SK-N-SH treated with all-trans-retinoic acid at 6 μM for 48 hours (cell line): ENCODE results near the gene BEND6.

Source experiments
- ATAC-seq: fragments of 200-7000 bp; cut with Tn5 transposase; 3 replicates; pipeline ENCODE4 v1.9.1; 2020; ENCODE audit warnings: mild to moderate bottlenecking, moderate library complexity
- ARNTL ChIP-seq: fragments of 450-650 bp; formaldehyde crosslinking; IDR thresholded peaks from 2 replicates; pipeline ENCODE4 v1.5.0; 2020; ENCODE audit warnings: low read depth, mild to moderate bottlenecking, moderate library complexity, borderline replicate concordance
- BACH2 ChIP-seq: fragments of 250-450 bp; sonication (Bioruptor Pico); IDR thresholded peaks from 2 replicates; pipeline ENCODE4 v1.9.0; 2021; ENCODE audit warnings: mild to moderate bottlenecking, borderline replicate concordance
- CSDC2 ChIP-seq: fragments of 250-450 bp; sonication (Bioruptor Pico); IDR thresholded peaks from 2 replicates; pipeline ENCODE4 v1.5.0; 2020; ENCODE audit warnings: mild to moderate bottlenecking, moderate library complexity
- CSRNP3 ChIP-seq: fragments of 250-450 bp; sonication (Bioruptor Pico); IDR thresholded peaks from 2 replicates; pipeline ENCODE4 v1.5.1; 2021; ENCODE audit warnings: mild to moderate bottlenecking, moderate library complexity
- ESRRG ChIP-seq: fragments of 250-450 bp; sonication (Bioruptor Pico); IDR thresholded peaks from 2 replicates; pipeline ENCODE4 v1.6.1; 2021; ENCODE audit warnings: mild to moderate bottlenecking
- GLIS3 ChIP-seq: fragments of 250-450 bp; sonication (Bioruptor Pico); IDR thresholded peaks from 2 replicates; pipeline ENCODE4 v1.5.0; 2020; ENCODE audit warnings: mild to moderate bottlenecking, moderate library complexity
- ISL1 ChIP-seq: fragments of 250-450 bp; sonication (Bioruptor Pico); IDR thresholded peaks from 2 replicates; pipeline ENCODE4 v2.1.2; 2022; ENCODE audit warnings: mild to moderate bottlenecking, moderate library complexity
- OSR1 ChIP-seq: fragments of 250-450 bp; sonication (Bioruptor Pico); IDR thresholded peaks from 2 replicates; pipeline ENCODE4 v1.8.0; 2022; ENCODE audit warnings: moderate library complexity, mild to moderate bottlenecking, inconsistent platforms
- PATZ1 ChIP-seq: fragments of 250-450 bp; sonication (Bioruptor Pico); IDR thresholded peaks from 2 replicates; pipeline ENCODE4 v1.8.0; 2020; ENCODE audit warnings: mild to moderate bottlenecking, moderate library complexity, borderline replicate concordance
- POU6F1 ChIP-seq: fragments of 250-450 bp; sonication (Bioruptor Pico); IDR thresholded peaks from 2 replicates; pipeline ENCODE4 v1.8.0; 2021; ENCODE audit warnings: low read depth, mild to moderate bottlenecking, moderate library complexity, borderline replicate concordance
- PPARA ChIP-seq: fragments of 250-450 bp; sonication (Bioruptor Pico); IDR thresholded peaks from 2 replicates; pipeline ENCODE4 v1.5.0; 2020; ENCODE audit warnings: mild to moderate bottlenecking, borderline replicate concordance
- RARB ChIP-seq: fragments of 250-450 bp; sonication (Bioruptor Pico); IDR thresholded peaks from 2 replicates; pipeline ENCODE4 v1.8.0; 2021; ENCODE audit warnings: mild to moderate bottlenecking, moderate library complexity
- SNAI2 ChIP-seq: fragments of 250-450 bp; sonication (Bioruptor Pico); IDR thresholded peaks from 2 replicates; pipeline ENCODE4 v1.5.0; 2020; ENCODE audit warnings: mild to moderate bottlenecking, moderate library complexity
- TOX ChIP-seq: fragments of 250-450 bp; sonication (Bioruptor Pico); IDR thresholded peaks from 2 replicates; pipeline ENCODE4 v1.8.0; 2021; ENCODE audit warnings: mild to moderate bottlenecking, moderate library complexity, borderline replicate concordance
- TSHZ2 ChIP-seq: fragments of 250-450 bp; sonication (Bioruptor Pico); IDR thresholded peaks from 2 replicates; pipeline ENCODE4 v1.5.0; 2020; ENCODE audit warnings: mild to moderate bottlenecking, moderate library complexity
- ZC3H10 ChIP-seq: fragments of 250-450 bp; sonication (Bioruptor Pico); IDR thresholded peaks from 2 replicates; pipeline ENCODE4 v1.5.1; 2021; ENCODE audit warnings: mild to moderate bottlenecking, moderate library complexity
- ZFP3 ChIP-seq: fragments of 250-450 bp; sonication (Bioruptor Pico); IDR thresholded peaks from 2 replicates; pipeline ENCODE4 v1.5.0; 2020; ENCODE audit warnings: mild to moderate bottlenecking, moderate library complexity
- ZNF565 ChIP-seq: fragments of 450-650 bp; formaldehyde crosslinking; conservative IDR thresholded peaks from 2 replicates; pipeline ENCODE4 v1.5.0; 2020; ENCODE audit warnings: low read depth, mild to moderate bottlenecking, moderate library complexity
- ZNF70 ChIP-seq: fragments of 450-650 bp; formaldehyde crosslinking; IDR thresholded peaks from 2 replicates; pipeline ENCODE4 v1.5.0; 2020; ENCODE audit warnings: mild to moderate bottlenecking, moderate library complexity
- ZNF8 ChIP-seq: fragments of 450-650 bp; formaldehyde crosslinking; IDR thresholded peaks from 2 replicates; pipeline ENCODE4 v1.5.0; 2020; ENCODE audit warnings: mild to moderate bottlenecking, moderate library complexity

The BEND6 gene

GRCh38 chr6:57017069-57017468 is 62.2 kb downstream of the BEND6 start:
- no peak for ATAC-seq
- TF ChIP-seq ZC3H10 (no peak), RARB (no peak), ISL1 (CRISPR knock-in tag) (peak; percentile 71)
- TF ChIP-seq, all 23 proteins: peak for 1

GRCh38 chr6:57017841-57018240 is 62.9 kb downstream of the BEND6 start:
- TF ChIP-seq TSHZ2 (CRISPR knock-in tag) (no peak), SNAI2 (CRISPR knock-in tag) (no peak), ISL1 (CRISPR knock-in tag) (no peak), ZNF565 (CRISPR knock-in tag) (no peak), ARNTL (CRISPR knock-in tag) (no peak), GLIS3 (CRISPR knock-in tag) (no peak), OSR1 (no peak), ZNF70 (CRISPR knock-in tag) (no peak), ZFP3 (no peak), ESRRG (CRISPR knock-in tag) (no peak)
- TF ChIP-seq, all 23 proteins: peak for 0
- no peak for ATAC-seq

- ATAC-seq: no peak
- no peak for TF ChIP-seq TOX
- TF ChIP-seq CSDC2 (CRISPR knock-in tag): no peak
- no peak for TF ChIP-seq ESRRG (CRISPR knock-in tag)
- no peak for TF ChIP-seq GLIS3 (CRISPR knock-in tag)
- no peak for TF ChIP-seq SNAI2 (CRISPR knock-in tag)
- TF ChIP-seq, all 23 proteins: peak for 0
Observed at GRCh38 chr6:57019434-57019833, 64.5 kb downstream of the BEND6 start.

- TF ChIP-seq OSR1: no peak
- no peak for TF ChIP-seq TOX
- TF ChIP-seq ZFP3: no peak
- TF ChIP-seq POU6F1 (CRISPR knock-in tag): no peak
- TF ChIP-seq PATZ1: no peak
- no peak for TF ChIP-seq GLIS3 (CRISPR knock-in tag)
- no peak for TF ChIP-seq ZNF565 (CRISPR knock-in tag)
- TF ChIP-seq PPARA (CRISPR knock-in tag): no peak
- peak; percentile 91 for ATAC-seq
Observed at GRCh38 chr6:57021086-57021720, 66.3 kb downstream of the BEND6 start.

- no peak for ATAC-seq
- no peak for TF ChIP-seq ZNF8
- no peak for TF ChIP-seq BACH2
- TF ChIP-seq TSHZ2 (CRISPR knock-in tag): no peak
- no peak for TF ChIP-seq CSRNP3
- TF ChIP-seq ISL1 (CRISPR knock-in tag): no peak
Observed at GRCh38 chr6:57024321-57024720, 69.4 kb downstream of the BEND6 start.
